GM19023 (cell line): ENCODE data around the gene PCCA.

Experiments
- ATAC-seq: cut with Tn5 transposase; IDR thresholded peaks from one replicate; pipeline ENCODE4 v1.9.1; 2021; ENCODE audit warnings: mild to moderate bottlenecking, moderate library complexity; ENCODE audit not compliant: unreplicated experiment

The PCCA gene

GRCh38 chr13:100454876-100455275 lies 366.0 kb downstream of the PCCA start:
- ATAC-seq: no peak

DNA sequence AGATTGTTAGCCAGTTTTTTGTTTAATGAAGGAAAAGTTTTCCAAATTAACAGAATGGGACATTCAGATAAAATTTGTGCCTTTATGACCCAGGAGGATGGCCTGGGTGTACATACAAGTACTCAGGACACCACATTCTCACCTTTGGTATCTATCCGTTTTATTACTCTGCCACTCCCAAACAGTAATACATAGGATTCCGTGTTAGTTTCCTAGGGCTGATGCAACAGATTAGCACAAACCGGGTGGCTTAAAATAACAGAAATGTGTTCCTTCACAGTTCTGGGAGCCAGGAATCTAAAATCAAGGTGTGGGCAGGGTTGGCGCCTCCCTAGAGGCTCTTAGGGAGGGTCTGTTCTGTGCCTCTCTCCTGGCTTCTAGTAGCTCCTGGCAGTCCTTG lies 369.8 kb downstream of the PCCA start:
- no peak for ATAC-seq

GRCh38 chr13:100459747-100460146 lies 370.9 kb downstream of the PCCA start:
- ATAC-seq: no peak

GRCh38 chr13:100460266-100460665 lies 371.4 kb downstream of the PCCA start:
- ATAC-seq: no peak

DNA sequence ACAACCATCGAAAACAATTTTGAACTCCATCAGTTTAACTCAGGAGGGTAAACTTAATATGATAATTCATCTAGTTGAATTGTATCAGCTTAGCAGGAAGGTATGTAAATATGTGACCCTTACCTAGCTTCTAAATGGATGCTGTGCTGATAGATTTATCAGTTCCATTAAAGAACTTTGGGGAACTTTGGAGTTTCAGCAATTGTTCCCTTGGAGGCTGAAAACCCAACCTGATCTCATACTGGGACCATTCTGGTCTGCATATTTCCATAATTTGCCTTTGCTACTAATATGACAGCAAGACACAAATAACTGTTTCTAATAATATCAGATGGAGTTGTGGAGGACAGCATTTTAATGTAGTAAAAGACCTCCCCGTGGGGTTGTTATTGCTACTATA lies 371.9 kb downstream of the PCCA start:
- ATAC-seq: no peak

- no peak for ATAC-seq
These were observed 372.6 kb downstream of the PCCA start for GRCh38 chr13:100461309-100462030.

DNA sequence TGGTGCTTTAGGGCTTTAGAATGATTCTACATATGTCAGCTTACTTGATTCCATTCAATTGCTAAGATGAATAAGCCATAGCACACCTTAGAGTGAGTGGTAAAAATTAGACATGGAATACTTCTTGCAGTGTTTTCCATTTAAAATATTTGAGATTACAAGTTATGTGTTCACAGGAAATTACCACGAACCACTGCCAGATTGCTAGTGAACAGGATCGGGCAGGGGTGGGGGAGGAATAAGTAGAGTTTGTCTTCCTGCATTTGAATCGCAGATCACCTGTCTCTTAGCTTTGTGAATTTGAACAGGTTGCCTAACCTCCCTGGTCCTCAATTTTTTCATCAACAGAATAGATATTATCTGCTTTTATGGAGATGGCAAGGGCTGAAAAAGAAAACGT lies 375.1 kb downstream of the PCCA start:
- ATAC-seq: no peak

DNA sequence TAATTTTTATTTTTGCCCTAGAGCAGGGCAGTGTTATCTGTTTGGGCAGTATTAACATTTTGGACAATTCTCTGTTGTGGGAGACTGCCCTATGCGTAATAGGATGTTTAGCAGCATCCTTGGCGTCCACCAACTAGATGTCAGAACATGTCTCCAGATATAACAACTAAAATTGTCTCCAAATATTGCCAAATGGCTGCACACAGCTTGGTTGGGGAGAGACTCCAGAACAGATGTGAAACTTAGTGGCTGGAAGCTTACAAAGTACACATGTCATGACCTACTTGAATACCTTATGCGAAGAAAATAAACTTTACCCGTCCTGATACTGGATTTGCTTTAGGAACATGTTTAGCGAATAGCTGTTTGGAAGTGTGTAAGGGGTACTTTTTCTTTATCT lies 376.7 kb downstream of the PCCA start:
- ATAC-seq: no peak

- no peak for ATAC-seq
These were observed 382.1 kb downstream of the PCCA start for GRCh38 chr13:100470866-100471505.

DNA sequence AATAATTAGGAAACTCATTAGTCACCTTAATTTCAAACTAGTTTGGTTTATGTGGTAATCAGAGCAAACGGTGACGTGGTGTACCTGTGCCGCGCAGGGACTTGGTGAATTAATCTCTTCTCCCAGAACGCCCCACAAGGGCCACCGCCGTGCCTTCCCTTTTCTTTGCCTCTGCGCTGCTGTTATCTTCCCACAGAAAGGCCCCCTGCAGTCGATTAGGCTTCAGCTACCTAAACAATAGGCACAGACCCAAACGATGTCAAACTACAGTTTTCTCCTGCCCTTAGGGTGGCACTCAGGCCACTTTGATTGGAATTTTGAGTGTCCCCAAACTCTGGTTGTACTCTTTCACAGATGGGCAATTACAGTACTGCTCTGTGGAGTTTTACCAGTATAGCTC lies 384.2 kb downstream of the PCCA start:
- ATAC-seq: no peak

- ATAC-seq: no peak
These were observed 384.7 kb downstream of the PCCA start for GRCh38 chr13:100473501-100474044.

GRCh38 chr13:100476963-100477362 lies 388.1 kb downstream of the PCCA start:
- no peak for ATAC-seq

DNA sequence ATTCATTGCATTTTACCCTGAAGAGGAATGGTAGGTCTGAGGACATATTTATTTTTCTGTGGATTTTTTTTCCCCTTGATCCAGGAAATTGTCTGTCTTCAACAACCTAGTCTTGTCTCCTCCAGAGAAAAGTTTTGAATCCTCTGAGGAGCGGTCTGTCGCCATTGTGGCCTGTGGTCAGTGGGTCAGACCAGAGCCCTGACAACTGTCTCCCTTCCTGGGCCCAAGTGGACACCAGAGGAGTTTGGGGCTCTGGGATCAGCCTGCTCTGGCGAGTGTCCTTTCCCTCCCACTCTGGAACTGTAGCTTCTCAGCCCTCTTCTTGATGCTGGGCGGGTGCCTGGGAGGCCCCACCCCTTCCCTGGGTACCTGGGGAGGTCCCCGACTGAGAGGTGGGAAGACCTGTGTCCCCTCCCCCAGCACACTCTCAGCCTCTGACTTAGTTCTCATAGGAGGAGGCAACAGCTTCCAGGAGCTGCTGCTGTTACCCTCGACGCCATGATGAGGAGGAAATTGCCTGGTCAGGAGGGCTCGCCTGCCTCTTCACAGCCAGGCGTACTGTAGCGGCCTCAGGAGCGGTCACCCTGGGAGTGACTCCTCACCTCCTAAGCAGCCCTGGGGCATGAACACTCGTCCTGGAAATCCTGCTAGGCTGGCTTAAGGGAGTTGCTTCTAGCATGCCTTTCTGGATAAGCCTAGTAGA lies 389.4 kb downstream of the PCCA start:
- no peak for ATAC-seq

GRCh38 chr13:100480676-100481075 lies 391.8 kb downstream of the PCCA start:
- no peak for ATAC-seq

GRCh38 chr13:100483139-100483538 lies 394.2 kb downstream of the PCCA start:
- ATAC-seq: no peak

DNA sequence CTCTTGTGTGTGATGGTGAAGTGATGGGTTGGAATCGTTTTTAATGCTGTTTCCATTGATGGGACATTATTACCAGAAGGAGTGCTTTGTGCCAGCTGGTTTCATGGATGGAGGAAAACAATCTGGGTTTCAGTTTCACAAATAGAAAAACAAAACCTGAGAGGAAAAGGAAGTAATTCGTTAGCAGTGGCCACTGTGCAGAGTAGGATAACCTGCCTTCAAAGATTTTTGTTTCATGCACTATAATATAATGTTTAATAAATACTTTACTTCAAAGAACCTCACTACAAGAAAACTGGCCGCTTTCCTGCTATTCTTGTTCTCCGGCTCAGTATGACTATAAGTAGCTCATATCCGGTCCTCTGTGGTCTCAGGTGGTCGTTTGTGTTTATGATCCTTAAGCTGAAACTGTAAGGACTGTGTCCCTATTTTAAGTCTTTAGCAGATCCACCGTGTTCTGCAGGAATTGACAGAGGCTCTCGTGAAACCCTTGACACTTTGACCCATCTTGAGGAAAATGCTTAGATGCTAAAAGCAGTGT lies 395.0 kb downstream of the PCCA start:
- ATAC-seq: no peak

GRCh38 chr13:100484702-100485101 lies 395.8 kb downstream of the PCCA start:
- no peak for ATAC-seq

DNA sequence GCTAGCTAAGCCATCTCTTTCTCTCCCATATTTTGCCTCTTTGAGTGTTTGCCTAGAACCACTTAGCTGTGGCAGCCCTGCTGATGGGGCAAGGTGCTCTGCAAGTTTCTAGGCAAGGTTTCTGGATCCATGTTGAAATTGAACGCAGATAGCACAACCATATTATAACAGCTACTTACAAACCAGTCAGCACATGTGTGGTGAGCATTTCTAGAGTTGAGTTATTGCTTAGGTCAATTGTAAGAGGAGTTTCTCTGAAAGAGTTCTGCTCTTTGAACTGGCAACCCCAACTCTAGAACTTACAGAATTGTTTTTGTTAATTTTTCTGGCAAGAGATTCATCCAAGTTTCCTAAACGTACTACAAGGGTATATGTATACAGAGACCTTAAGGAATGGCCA lies 396.4 kb downstream of the PCCA start:
- no peak for ATAC-seq

DNA sequence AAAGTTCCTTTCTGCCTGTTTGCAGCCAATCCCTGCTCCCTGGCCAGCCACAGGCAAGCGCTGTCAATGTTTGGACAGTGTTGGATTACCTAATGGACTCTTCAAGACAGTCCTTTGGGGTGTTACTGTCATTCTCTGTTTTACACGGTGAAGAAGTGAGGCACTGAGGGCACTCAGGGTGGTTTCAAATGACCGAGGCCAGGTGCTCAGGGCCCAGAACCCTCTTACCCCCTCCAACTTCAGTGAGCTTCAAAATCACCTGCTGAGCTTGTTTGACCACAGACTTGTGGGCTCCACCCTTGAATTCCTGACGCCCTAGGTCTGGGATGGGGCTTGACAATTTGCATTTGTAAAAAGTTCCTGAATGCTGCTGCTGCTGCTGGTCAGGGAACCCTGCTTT lies 401.8 kb downstream of the PCCA start:
- no peak for ATAC-seq

GRCh38 chr13:100491164-100491842 lies 402.4 kb downstream of the PCCA start:
- ATAC-seq: no peak

- no peak for ATAC-seq
These were observed 404.5 kb downstream of the PCCA start for GRCh38 chr13:100493418-100493817.
